22Rv1 (cell line): Measurements from ENCODE around the gene MS4A14.

Source experiments
- ZFX ChIP-seq: fragments of 450-650 bp; IDR thresholded peaks from 2 replicates; pipeline ENCODE4 v1.6.1; 2017; ENCODE audit warnings: antibody characterized with exemption, borderline replicate concordance
- TF ChIP-seq, protein P1 (sequence below): fragments of 450-650 bp; IDR thresholded peaks from 2 replicates; pipeline ENCODE4 v1.5.1; 2017; ENCODE audit warnings: mild to moderate bottlenecking

DNA sequence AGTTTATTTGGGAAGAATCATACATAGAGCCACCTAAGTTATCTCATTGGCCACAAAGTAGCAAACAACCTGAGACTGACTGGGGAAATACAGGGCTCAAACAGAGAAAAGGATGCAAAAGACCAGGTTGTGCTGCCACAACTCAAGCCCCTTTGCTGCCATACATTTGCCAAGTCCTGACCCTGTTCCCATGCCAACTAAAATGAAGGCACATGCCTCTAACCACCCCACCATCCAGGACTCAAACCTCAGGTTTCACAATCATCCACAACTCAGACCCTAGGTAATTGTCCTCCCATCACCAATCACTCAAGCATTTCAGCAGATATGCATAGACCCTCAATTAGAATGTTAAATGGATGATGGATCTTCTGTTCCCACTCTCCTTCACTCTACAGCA lies 58.0 kb downstream of the MS4A14 start:
- TF ChIP-seq, protein P1, sequence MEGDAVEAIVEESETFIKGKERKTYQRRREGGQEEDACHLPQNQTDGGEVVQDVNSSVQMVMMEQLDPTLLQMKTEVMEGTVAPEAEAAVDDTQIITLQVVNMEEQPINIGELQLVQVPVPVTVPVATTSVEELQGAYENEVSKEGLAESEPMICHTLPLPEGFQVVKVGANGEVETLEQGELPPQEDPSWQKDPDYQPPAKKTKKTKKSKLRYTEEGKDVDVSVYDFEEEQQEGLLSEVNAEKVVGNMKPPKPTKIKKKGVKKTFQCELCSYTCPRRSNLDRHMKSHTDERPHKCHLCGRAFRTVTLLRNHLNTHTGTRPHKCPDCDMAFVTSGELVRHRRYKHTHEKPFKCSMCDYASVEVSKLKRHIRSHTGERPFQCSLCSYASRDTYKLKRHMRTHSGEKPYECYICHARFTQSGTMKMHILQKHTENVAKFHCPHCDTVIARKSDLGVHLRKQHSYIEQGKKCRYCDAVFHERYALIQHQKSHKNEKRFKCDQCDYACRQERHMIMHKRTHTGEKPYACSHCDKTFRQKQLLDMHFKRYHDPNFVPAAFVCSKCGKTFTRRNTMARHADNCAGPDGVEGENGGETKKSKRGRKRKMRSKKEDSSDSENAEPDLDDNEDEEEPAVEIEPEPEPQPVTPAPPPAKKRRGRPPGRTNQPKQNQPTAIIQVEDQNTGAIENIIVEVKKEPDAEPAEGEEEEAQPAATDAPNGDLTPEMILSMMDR = no peak
- no peak for TF ChIP-seq ZFX
